Activated CD4-positive, alpha-beta T cell treated with anti-CD3 and anti-CD28 coated beads, Interleukin-2, amount 50 U/mL, for 48 hours (primary cell): ENCODE measurements around the gene PSRC1.

Experiments used
- DNase-seq, 2 experiments: peaks; one replicate each; pipeline ENCODE4 v3.0.0-alpha.2; 2020

PSRC1 gene

DNA sequence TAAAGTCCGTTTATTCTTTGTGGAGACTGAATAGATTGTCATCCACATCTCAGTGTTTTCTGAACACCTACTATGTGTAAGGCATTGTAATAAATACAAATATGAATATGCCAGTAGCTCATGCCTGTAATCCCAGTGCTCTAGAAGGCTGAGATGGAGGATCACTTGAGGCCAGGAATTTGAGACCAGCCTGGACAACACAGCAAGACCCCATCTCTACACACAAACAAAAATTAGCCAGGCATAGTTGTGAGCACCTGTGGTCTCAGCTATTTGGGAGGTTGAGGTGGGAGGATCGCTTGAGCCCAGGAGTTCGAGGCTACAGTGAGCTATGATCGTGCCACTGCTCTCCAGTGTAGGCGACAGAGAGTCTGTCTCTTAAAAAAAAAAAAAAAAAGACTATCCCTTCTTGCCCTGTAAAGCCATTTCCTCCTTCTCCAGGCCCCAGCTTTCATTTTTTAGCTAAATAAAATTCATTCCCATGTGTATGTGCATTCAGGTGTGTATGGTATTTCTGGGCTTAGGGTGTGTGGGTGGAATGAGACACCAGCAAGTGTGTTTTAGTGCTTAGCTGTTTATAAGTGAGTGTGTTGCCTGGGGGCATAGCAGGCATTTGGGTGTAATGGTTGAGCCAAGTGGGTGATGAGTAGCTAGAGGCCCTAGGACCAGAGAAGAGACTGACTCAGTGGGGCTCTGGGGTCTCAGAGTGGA, 25.8 kb downstream of the PSRC1 start:
- no peak for DNase-seq

DNA sequence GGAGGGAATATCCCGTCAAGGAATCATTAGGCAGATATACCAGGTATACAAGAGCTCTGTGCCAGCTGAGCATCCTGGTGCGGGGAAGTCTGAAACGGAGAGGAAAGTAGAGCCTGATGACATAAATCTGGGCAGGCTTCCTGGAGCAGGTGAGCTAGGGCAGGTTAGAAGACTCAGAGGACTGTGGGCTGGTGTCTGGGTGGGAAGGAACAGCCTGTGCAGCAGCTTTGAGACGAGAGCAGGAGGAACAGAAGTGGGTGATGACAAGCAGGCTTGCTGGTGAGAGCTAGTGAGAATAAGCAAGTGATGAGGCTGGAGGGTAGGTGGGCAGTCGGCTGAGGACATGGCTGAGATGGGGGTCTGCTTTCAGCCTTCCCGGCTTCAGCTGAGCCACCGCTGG, 26.9 kb downstream of the PSRC1 start:
- DNase-seq: no peak

DNA sequence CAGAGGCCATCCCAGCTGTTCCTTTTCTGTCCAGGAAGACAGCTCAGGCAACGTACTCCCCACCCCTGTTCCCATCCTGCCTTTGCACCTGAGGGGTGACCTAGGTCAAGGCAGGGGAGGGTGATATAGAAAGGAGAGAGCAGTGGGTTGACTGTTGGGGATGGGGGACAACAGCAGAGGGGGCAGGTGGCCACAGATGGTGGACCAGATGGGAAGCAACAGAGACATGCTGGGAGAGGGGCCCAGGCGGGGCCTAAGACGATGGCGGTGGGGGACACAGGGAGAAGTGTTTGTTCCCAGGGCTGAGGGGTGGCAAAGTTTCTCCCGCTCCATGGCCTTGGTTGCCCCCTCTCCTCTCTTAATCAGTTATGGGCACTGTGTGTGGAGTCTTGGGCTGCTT, 27.3 kb downstream of the PSRC1 start:
- no peak for DNase-seq

DNA sequence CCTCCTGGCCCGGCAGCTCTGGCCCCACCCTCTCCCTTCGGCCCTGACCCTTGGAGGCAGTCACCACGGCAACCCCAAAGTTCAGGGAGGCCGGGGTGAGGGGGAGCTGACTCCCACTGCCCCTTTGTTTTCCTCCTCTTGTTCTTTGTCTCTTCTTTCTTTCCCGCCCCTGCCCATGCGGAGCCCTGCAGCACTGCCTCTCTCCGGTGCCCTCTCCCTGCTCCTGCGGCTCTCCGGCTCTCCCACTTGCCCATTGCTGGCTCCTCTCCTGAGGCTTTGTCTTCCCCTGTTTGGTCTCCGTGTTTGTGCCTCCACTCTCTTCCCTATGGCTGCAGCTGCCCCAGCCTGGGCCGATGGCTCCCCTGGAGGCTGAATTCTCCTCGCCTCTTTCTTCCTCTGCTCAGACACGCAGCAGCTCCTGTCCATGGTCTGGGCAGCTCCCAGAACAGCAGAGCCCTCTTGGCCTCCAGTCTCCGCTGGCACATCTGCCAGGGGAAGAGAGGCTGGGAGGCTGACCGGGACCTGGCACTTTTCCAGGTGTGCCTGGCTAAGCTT, 27.8 kb downstream of the PSRC1 start:
- no peak for DNase-seq

DNA sequence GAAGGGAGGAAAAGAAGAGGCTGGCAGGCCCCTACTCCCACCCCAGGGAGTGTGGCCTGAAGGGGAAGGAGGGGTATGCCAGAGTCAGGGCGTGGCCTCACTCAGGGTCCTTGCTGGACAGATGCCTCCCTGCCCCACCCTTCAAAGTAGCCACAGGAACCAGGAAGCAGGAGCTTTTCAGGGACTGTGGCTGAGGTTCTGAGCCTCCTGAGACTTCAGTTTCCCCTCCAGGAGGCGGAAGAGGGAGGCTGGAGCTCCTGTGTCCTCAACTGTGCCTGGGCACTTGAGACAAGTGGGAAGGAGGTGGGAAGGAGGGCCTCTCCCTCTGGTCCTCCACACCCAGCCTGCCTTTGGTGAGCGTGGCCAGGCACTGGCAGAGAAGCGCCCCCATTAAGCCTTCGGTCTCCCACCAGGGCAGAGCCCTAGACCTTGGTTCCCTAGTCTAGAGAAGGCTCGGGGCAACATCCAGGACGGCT, 28.3 kb downstream of the PSRC1 start:
- no peak for DNase-seq

DNA sequence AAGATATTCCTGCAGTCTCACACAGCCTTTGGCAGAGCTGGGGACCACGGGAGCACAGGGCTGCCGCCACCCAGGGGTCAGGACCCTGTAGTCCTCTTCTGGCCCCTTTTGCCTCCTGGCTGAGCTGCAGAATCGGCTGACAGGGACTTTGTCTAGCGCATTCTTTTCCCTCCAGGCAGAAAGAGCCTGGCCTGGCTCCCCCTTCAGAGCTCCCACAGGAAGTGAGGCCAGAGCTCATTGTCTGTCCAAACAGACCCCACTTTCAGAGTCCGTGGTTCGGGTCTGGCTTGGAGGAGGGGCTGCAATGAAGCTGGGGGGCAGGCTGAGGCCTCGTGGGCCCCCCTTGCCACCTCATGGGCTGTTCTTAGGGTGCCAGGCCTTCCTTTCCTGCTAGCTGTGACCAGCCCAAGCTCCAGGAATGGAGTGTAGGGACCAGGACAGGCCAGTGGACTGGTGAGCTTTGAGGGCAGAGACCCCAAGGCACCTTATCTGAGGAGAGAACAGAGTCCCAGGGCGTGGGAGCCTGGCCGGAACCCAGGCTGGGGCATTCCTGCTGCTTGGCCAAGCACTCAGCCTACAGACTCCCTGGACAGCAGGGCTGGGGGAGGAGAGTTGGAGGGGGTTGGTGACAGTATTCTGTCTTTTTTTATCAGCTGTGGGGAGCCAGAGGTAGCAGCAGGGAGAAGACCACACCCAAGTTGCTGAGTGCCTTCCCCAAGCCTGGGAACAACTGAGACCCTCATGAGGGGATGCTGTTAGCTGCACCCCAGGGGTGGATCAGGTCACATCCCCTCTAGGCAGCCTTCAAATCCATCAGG, 28.9 kb downstream of the PSRC1 start:
- no peak for DNase-seq

DNA sequence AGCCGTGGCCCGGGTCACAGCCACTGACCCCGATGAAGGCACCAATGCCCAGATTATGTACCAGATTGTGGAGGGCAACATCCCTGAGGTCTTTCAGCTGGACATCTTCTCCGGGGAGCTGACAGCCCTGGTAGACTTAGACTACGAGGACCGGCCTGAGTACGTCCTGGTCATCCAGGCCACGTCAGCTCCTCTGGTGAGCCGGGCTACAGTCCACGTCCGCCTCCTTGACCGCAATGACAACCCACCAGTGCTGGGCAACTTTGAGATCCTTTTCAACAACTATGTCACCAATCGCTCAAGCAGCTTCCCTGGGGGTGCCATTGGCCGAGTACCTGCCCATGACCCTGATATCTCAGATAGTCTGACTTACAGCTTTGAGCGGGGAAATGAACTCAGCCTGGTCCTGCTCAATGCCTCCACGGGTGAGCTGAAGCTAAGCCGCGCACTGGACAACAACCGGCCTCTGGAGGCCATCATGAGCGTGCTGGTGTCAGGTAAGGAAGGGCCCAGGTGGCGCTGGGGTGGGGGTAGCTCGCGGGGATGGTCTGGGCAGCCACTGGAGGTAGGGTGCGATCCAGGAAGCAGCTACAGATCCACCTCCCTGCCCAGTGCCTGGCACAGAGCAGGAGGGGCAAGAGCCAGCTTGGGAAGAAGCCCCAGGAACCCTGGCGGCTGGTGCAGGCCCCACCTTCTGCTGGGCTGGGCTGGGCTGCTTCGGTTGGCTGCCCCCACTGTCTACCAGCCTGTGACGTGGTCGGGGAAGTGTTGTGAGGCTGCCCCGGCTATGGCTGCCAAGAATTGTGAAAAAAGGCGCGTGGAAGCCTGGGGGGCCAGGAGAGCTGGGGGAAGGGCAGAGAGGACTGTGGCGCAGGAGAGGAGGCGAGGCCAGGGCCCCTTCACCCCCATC, 29.8 kb downstream of the PSRC1 start:
- DNase-seq: no peak

DNA sequence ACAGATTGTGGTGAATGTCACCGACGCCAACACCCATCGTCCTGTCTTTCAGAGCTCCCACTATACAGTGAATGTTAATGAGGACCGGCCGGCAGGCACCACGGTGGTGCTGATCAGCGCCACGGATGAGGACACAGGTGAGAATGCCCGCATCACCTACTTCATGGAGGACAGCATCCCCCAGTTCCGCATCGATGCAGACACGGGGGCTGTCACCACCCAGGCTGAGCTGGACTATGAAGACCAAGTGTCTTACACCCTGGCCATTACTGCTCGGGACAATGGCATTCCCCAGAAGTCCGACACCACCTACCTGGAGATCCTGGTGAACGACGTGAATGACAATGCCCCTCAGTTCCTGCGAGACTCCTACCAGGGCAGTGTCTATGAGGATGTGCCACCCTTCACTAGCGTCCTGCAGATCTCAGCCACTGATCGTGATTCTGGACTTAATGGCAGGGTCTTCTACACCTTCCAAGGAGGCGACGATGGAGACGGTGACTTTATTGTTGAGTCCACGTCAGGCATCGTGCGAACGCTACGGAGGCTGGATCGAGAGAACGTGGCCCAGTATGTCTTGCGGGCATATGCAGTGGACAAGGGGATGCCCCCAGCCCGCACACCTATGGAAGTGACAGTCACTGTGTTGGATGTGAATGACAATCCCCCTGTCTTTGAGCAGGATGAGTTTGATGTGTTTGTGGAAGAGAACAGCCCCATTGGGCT, 30.6 kb downstream of the PSRC1 start:
- no peak for DNase-seq

DNA sequence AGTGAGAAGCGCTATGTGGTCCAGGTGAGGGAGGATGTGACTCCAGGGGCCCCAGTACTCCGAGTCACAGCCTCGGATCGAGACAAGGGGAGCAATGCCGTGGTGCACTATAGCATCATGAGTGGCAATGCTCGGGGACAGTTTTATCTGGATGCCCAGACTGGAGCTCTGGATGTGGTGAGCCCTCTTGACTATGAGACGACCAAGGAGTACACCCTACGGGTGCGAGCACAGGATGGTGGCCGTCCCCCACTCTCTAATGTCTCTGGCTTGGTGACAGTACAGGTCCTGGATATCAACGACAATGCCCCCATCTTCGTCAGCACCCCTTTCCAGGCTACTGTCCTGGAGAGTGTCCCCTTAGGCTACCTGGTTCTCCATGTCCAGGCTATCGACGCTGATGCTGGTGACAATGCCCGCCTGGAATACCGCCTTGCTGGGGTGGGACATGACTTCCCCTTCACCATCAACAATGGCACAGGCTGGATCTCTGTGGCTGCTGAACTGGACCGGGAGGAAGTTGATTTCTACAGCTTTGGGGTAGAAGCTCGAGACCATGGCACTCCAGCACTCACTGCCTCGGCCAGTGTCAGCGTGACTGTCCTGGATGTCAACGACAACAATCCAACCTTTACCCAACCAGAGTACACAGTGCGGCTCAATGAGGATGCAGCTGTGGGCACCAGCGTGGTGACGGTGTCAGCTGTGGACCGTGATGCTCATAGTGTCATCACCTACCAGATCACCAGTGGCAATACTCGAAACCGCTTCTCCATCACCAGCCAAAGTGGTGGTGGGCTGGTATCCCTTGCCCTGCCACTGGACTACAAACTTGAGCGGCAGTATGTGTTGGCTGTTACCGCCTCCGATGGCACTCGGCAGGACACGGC, 31.4 kb downstream of the PSRC1 start:
- DNase-seq: no peak

DNA sequence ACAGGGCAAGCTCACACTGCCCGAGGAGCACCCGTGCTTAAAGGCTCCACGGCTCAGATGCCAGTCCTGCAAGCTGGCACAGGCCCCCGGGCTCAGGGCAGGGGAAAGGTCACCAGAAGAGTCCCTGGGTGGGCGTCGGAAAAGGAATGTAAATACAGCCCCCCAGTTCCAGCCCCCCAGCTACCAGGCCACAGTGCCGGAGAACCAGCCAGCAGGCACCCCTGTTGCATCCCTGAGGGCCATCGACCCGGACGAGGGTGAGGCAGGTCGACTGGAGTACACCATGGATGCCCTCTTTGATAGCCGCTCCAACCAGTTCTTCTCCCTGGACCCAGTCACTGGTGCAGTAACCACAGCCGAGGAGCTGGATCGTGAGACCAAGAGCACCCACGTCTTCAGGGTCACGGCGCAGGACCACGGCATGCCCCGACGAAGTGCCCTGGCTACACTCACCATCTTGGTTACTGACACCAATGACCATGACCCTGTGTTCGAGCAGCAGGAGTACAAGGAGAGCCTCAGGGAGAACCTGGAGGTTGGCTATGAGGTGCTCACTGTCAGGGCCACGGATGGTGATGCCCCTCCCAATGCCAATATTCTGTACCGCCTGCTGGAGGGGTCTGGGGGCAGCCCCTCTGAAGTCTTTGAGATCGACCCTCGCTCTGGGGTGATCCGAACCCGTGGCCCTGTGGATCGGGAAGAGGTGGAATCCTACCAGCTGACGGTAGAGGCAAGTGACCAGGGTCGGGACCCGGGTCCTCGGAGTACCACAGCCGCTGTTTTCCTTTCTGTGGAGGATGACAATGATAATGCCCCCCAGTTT, 32.3 kb downstream of the PSRC1 start:
- no peak for DNase-seq

DNA sequence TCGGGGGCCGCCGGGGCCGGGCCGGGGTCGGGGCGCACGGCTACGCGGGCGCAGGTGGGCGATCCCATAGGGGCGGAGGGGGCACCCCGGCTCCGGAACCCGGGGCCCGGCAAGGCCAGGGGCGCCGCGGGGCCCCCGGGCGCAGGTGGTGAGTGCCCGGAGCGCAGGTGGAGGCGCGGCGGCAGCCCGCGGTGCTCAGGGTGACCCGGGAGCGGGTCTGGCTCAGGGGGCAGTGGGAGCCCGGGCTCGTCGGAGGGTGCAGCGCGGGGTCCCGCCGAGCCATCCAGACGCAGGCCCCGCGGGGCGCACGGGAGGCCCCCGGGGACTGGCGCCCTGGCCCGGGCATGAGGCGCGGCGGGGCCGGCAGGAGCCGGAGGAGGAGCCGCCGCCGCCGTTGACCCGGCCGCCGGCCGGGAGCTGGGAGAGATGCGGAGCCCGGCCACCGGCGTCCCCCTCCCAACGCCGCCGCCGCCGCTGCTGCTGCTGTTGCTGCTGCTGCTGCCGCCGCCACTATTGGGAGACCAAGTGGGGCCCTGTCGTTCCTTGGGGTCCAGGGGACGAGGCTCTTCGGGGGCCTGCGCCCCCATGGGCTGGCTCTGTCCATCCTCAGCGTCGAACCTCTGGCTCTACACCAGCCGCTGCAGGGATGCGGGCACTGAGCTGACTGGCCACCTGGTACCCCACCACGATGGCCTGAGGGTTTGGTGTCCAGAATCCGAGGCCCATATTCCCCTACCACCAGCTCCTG, 33.1 kb downstream of the PSRC1 start:
- DNase-seq: no peak

DNA sequence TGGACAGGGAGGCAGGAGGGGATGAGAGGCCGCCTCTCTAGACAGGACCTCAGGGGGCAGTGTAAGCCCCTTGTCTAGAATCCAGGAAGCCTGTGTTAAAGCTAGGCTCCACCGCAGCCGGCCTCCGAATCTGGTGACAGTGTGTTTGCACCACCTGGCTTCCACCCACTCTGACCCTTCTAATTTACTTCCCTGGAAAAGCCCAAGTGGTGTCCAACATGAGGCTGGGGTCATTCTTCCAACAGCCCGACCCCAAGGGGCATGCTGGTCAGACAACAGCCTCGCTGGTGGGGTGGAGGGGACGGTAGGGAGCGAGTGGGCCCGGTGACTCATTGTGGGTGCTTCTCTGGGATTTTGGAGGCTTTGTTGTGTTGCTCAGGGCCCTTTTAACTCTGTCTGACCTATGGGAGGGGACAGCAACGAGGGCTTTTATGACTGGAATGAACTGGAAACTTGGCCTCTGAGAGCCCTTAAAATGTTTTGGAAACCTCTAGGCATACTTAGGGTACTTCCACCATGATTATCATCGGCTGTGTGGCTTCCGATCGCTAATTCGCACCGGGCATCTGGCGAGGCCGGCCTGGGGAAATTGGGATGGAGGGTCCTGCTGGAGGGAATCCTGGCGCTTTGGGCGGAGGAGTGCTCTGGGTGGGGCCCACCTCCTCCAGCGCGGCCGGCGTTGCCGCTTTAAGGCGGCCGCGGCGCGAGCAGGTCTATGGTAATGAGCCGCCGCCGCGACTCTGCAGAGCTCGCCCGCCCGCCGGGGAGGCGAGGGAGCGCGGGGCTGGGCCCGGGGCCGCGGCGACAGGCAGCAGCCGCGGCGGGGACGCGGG, 33.9 kb downstream of the PSRC1 start, which contains the start of gene CELSR2:
Gene CELSR2 (plus strand): TSS at position 743 of the 833 bp plus-strand sequence. CDS start 541 bp downstream, outside the sequence.
- DNase-seq: peak; percentile 61 to 65

DNA sequence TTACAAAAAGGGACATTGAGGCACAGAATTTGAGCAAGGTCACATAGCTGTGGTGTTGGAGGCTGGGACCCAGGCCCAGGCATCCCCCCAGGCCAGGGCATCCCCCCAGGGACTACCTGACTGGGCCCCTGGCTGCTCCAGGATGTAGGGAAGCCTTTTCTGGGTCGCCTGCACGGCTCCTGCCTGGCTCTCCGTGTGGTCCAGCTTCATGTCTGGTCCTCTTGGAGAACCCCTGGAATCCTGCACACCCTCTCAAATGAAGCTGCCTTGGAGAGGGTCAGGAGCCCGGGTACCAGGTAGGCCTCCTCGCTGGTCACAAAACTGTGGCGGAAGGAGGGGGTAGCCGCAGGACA, 34.5 kb downstream of the PSRC1 start:
- no peak for DNase-seq

DNA sequence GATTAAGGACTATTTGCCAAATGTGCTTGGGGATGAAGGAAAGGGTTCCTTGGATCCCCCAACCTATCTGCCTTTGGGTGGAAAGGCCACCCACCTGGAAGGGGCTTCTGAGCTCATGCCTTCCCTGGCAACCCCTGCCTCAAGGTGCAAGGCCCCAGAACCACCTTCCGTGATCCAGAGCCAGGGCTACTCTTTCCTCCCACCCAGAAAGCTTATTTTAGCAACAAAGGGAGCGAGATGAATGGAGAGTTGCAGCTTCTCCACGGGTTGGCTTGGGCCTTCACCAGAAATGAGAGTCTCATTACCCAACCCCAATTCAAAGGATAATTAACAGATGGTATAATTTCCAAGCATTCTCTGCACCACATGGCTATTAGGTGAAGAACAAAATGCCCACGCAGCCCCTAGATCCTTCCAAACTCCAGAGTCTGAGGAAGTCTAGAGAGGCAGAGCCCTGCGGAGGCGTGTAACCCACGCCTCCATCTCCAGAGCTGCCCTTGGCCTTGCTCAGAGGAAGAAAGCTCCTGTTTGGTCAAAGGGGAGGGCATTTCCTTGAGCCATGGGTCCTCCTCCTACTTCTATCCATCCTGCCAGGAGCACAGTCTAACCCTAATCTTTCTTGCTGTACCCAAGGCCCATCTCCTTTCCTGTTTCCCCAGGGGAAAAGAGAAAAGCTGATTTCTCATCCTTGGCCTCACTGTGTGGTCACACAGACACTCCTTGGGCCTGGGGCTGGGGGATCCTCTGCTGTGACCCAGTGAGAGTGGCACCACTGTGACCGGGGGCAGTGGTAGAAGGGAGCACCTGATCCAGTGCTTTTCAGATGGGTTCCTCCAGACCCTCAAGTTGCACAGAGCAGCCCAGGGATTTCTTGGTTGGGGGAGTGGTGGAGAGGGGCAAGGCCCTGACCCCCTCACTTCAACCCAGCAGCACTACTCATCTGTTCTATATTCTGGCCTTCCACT, 35.3 kb downstream of the PSRC1 start:
- DNase-seq: no peak

DNA sequence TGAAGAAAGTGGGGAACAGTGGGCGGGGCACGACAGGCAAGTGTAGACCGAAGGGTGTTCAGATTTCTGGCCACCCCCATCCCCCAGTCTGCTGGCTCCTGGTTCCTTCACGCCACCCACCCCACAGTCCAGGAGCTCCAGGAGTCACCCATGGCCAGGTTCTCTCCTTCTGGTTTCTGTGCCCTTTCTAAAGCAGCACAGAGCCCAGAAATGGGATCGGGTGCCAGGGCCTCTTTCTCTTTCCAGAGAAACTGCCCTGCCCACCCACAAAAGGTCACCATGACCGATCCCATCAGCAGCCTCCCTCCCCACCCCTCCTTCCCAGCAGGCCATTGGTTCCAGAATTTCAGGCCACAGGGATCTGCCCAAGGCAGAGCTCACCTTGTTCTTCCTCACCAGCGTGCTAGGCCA, 36.8 kb downstream of the PSRC1 start:
- DNase-seq: no peak

DNA sequence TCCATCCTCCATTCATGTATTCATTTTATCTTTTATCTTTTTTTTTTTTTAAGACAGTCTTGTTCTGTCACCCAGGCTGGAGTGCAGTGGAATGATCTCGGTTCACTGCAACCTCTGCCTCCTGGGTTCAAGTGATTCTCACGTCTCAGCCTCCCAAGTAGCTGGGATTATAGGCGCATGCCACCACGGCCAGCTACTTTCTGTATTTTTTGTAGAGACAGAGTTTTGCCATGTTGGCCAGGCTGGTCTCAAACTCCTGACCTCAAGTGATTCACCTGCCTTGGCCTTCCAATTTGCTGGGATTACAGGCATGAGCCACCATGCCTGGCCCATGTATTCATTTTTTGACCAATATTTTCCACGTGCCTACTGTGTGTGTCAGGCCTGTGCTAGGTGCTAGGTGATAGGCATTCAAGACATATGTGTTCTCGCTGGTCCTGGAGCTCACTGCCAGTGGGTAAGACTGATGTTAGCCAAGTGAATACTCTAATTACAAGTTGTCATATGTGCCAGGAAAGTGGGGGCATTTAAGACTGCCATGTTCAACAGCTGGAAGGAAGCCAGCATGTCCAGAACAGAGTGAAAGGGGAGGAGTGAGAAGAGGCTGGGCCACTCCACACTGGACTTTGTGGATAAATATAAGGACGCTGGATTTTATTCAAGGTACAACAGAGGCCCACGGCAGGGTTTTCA, 38.9 kb downstream of the PSRC1 start:
- no peak for DNase-seq

DNA sequence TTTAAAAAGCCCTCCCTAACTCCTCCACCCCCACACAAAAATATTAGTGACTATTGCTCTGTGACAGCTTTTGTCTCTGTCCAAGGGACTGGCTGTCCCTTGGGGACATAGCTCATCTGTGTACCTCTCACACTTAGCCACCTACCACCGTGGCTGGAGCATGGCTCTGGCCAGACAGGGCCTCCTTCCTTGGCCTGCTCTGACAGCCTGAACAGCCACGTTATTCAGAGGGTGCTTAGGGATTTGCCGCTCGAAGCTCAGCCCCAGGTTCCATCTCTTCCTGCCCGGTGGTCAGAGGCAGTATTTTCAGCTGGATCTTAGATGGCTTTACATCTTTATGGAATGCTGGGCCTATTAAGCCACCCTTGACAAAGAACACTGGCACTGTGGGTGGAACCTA, 39.7 kb downstream of the PSRC1 start:
- DNase-seq: no peak
